Uterus (tissue), 2 donors: ENCODE results near the gene VAV3.

Experiments used
- CTCF ChIP-seq, 4 experiments: fragments of 200-600 bp in 2 of 4; fragments of 450-650 bp in 2 of 4; sonication (generic) in 2 of 4; IDR thresholded peaks; one replicate each; pipeline ENCODE4 v1.5.1; 2016 to 2019; ENCODE audit warnings: antibody characterized with exemption in 4 of 4, mild to moderate bottlenecking in 2 of 4, moderate library complexity in 1 of 4
- POLR2A ChIP-seq, 2 donors: fragments of 450-650 bp; IDR thresholded peaks; one replicate each; pipeline ENCODE4 v1.6.1; 2016; ENCODE audit warnings: antibody characterized with exemption in 2 of 2, mild to moderate bottlenecking in 1 of 2, moderate library complexity in 1 of 2

- TF ChIP-seq CTCF (IDR thresholded peaks at IDR 0.05) (no peak), POLR2A (IDR thresholded peaks at IDR 0.05) (no peak)
Observed at GRCh38 chr1:107599220-107599619, 365.8 kb downstream of the VAV3 start.
